ENCODE data around the gene ZNF385A. TPM values are rescaled to one million over a fixed set of nuclear protein-coding genes. Genes with fewer than 3 reads are reported as not detected.

Gene ZNF385A
- total RNA-seq, 4 donors from 2014 or later = 9.0 to 19.8 (median 13.5) TPM

- Histone ChIP-seq H3K9me3 (no peaks in the 10 kb centered on the region), H3K27me3 (no peaks in the 10 kb centered on the region), H3K36me3 (peaks cover 0 to 44% (median 0%) of the 10 kb centered on the region in 3 donors), H3K27ac (peak overlapping the region in 3 of 4 donors; percentile 70 to 84 (median 81)), H3K4me3 (no peak overlapping the region), H3K4me1 (peaks cover 0 to 71% (median 43%) of the 10 kb centered on the region in 4 donors)
- DNase-seq (ENCODE audit: low spot score in 2 of 2) = peak; percentile 49 to 65
- WGBS, 2 donors = 53 to 54% methylated on average over 8 to 10 of the region's 10 CpGs
- TF ChIP-seq, protein P1, sequence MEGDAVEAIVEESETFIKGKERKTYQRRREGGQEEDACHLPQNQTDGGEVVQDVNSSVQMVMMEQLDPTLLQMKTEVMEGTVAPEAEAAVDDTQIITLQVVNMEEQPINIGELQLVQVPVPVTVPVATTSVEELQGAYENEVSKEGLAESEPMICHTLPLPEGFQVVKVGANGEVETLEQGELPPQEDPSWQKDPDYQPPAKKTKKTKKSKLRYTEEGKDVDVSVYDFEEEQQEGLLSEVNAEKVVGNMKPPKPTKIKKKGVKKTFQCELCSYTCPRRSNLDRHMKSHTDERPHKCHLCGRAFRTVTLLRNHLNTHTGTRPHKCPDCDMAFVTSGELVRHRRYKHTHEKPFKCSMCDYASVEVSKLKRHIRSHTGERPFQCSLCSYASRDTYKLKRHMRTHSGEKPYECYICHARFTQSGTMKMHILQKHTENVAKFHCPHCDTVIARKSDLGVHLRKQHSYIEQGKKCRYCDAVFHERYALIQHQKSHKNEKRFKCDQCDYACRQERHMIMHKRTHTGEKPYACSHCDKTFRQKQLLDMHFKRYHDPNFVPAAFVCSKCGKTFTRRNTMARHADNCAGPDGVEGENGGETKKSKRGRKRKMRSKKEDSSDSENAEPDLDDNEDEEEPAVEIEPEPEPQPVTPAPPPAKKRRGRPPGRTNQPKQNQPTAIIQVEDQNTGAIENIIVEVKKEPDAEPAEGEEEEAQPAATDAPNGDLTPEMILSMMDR (IDR thresholded peaks at IDR 0.05) = no peak
- peak in 1 of 2 donors; percentile 75 for TF ChIP-seq EP300 (IDR thresholded peaks at IDR 0.05)
- no peak for TF ChIP-seq POLR2A (IDR thresholded peaks at IDR 0.05)
Observed at GRCh38 chr12:54411391-54412241, 27.1 kb upstream of the ZNF385A start.

DNA sequence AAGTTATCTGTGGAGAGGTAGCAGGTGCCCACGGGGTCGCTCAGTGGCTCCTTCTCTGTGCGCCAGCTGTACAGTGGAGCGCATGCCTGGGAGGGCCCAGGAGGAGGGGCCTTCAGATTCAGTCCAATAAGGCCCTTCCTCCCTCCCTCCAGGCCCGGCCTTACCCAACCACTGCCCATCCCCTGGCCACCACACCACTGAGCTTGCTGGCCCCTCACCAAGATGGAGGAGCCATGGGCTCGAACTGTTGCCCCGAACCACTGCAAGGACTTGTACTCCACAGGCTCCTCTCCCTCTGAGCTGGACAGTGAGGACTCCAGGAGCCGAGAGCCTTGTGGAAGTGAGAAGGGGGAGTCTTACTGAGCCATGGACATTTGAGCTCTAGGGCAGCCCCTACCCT, 24.7 kb upstream of the ZNF385A start:
- peaks cover 0 to 48% (median 29%) of the 10 kb centered on the region in 4 donors for H3K4me1 ChIP-seq
- H3K36me3 ChIP-seq = peaks cover 0 to 67% (median 0%) of the 10 kb centered on the region in 3 donors
- H3K9me3 ChIP-seq = no peaks in the 10 kb centered on the region
- TF ChIP-seq POLR2A (IDR thresholded peaks at IDR 0.05) = no peak
- TF ChIP-seq, protein P1 (IDR thresholded peaks at IDR 0.05) = no peak
- TF ChIP-seq EP300 (IDR thresholded peaks at IDR 0.05) = no peak
- 88 to 100% methylated on average over 5 to 7 of the region's 8 CpGs for WGBS, 2 donors
- DNase-seq (ENCODE audit: low spot score in 2 of 2) = no peak
- no peaks in the 10 kb centered on the region for H3K27me3 ChIP-seq
- H3K4me3 ChIP-seq = no peak overlapping the region
- no peak overlapping the region for H3K27ac ChIP-seq

DNA sequence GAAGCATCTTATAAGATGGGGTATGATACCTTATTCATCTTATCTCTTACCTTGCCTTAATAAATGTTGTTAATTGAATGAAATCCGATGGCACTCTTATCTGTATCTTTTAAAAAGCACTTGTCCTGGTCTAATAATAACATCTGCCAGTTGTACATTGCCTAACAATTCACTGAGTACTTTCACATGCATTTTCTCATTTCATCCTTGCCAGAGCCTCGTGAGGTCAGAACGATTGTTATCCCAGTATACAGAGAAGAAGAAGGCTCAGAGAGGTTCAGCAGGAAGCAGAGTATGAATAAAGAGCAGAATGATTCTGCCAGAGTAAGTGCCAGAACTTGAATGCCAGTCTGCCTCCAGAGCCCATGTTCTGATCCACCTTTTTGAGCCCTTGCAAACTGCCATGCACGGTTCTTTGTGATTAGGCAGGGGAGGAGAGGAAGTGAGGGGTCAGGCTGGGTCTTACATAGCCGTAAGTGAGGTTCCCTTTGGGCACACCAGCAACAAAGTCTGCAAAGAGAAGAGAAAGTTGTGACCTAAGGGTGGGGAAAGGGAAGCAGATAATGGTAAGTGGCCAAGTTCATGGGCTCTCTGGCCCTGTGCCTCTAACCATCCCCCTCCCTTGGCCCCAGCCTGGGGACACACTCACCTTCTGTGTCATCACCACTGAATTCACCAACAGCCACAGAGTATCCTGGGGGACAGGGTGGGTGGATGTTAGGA, 22.8 kb upstream of the ZNF385A start:
- H3K36me3 ChIP-seq = peaks cover 0 to 86% (median 0%) of the 10 kb centered on the region in 3 donors
- H3K27me3 ChIP-seq = no peaks in the 10 kb centered on the region
- TF ChIP-seq, protein P1 (IDR thresholded peaks at IDR 0.05) = no peak
- H3K4me3 ChIP-seq = no peak overlapping the region
- no peak for DNase-seq (ENCODE audit: low spot score in 2 of 2)
- WGBS, 2 donors = 44 to 46% methylated on average over 5 of the region's 5 CpGs
- no peaks in the 10 kb centered on the region for H3K9me3 ChIP-seq
- H3K27ac ChIP-seq = peak overlapping the region in 2 of 4 donors; percentile 17 to 24
- peaks cover 0 to 29% (median 11%) of the 10 kb centered on the region in 4 donors for H3K4me1 ChIP-seq

GRCh38 chr12:54405573-54405972, 21.0 kb upstream of the ZNF385A start:
- no peaks in the 10 kb centered on the region for H3K9me3 ChIP-seq
- H3K36me3 ChIP-seq = peaks cover 0 to 94% (median 0%) of the 10 kb centered on the region in 3 donors
- WGBS, 2 donors = 89% methylated on average over 7 of the region's 7 CpGs
- peaks cover 0 to 11% (median 0%) of the 10 kb centered on the region in 4 donors for H3K4me1 ChIP-seq
- DNase-seq (ENCODE audit: low spot score in 2 of 2) = no peak
- no peak overlapping the region for H3K4me3 ChIP-seq
- H3K27me3 ChIP-seq = no peaks in the 10 kb centered on the region
- TF ChIP-seq EP300 (IDR thresholded peaks at IDR 0.05) (no peak), POLR2A (IDR thresholded peaks at IDR 0.05) (no peak)
- TF ChIP-seq, protein P1 (IDR thresholded peaks at IDR 0.05) = no peak
- no peak overlapping the region for H3K27ac ChIP-seq

DNA sequence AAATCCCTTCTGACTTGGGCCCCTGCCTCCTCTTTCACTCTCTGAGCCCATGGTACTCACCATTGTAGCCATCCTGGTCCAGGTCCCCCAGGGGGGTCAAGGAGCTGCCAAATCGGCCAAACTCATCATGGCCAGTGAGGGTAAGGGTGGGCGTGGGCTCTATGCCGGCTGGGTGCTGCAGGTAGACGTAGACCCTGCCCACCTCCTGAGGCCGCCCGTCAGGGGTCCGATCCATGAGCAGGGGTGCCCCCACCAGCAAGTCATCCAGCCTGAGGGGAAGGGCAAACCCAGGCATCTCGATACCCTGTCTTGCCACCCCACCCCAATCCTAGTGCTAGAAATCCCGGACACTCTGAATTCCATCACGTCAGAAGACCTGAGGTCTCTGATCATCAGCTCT, 20.6 kb upstream of the ZNF385A start:
- no peak overlapping the region for H3K4me3 ChIP-seq
- no peaks in the 10 kb centered on the region for H3K27me3 ChIP-seq
- H3K9me3 ChIP-seq = no peaks in the 10 kb centered on the region
- no peak for DNase-seq (ENCODE audit: low spot score in 2 of 2)
- WGBS, 2 donors = 86 to 93% methylated on average over 5 to 10 of the region's 10 CpGs
- TF ChIP-seq, protein P1 (IDR thresholded peaks at IDR 0.05) = no peak
- TF ChIP-seq POLR2A (IDR thresholded peaks at IDR 0.05) = no peak
- TF ChIP-seq EP300 (IDR thresholded peaks at IDR 0.05) = no peak
- H3K27ac ChIP-seq = no peak overlapping the region
- H3K36me3 ChIP-seq = peaks cover 0 to 98% (median 0%) of the 10 kb centered on the region in 3 donors
- H3K4me1 ChIP-seq = peaks cover 0 to 7% (median 0%) of the 10 kb centered on the region in 4 donors

Data from tibial nerve (tissue), 4 donors.